OCI-LY3 (cell line): ENCODE data around the gene FOXA3.
"Not testable (repeated sequence)": the region's sequence is repeated elsewhere in the genome, so short reads cannot be mapped to it uniquely, and the experiment has no call there.

Source experiments
- H2AFZ ChIP-seq: fragments of 200-600, 300-600 bp; shearing (Covaris generic); 2 replicates; pipeline ENCODE4 v1.6.0; 2014; ENCODE audit warnings: antibody characterized with exemption, low read depth, low read length
- H3K27ac ChIP-seq: fragments of 200-600, 300-600 bp; sonication (generic); 2 replicates; pipeline ENCODE4 v1.5.1; 2014; ENCODE audit warnings: mild to moderate bottlenecking, low read length, moderate library complexity, mixed read lengths
- H3K27me3 ChIP-seq: fragments of 200-600, 300-600 bp; sonication (generic); 2 replicates; pipeline ENCODE4 v1.6.1; 2014; ENCODE audit warnings: low read depth, low read length, mixed read lengths
- H3K36me3 ChIP-seq: fragments of 200-600, 300-600 bp; sonication (generic); replicated peaks from 2 replicates; pipeline ENCODE3; 2014; ENCODE audit warnings: low read depth, low read length, mixed read lengths
- H3K4me1 ChIP-seq: fragments of 300-600, 200-600 bp; sonication (generic); 2 replicates; pipeline ENCODE4 v1.6.1; 2014; ENCODE audit warnings: low read length, mixed read lengths
- H3K4me2 ChIP-seq: fragments of 200-600, 300-600 bp; sonication (generic); 2 replicates; pipeline ENCODE4 v1.6.1; 2014; ENCODE audit warnings: low read length, mixed read lengths
- H3K4me3 ChIP-seq: fragments of 300-600, 200-600 bp; sonication (generic); 2 replicates; pipeline ENCODE4 v1.5.1; 2014; ENCODE audit warnings: antibody characterized with exemption, mild to moderate bottlenecking, low read length, moderate library complexity
- H3K79me2 ChIP-seq: fragments of 300-600, 200-600 bp; shearing (Covaris generic); 2 replicates; pipeline ENCODE4 v1.6.1; 2014; ENCODE audit warnings: mild to moderate bottlenecking, low read length, mixed read lengths
- H3K9ac ChIP-seq: fragments of 300-600, 200-600 bp; shearing (Covaris generic); 2 replicates; pipeline ENCODE4 v1.6.0; 2014; ENCODE audit warnings: mild to moderate bottlenecking, low read length, moderate library complexity
- H3K9me3 ChIP-seq: fragments of 200-600, 300-600 bp; shearing (Covaris generic); 2 replicates; pipeline ENCODE4 v1.6.1; 2014; ENCODE audit warnings: low read length, mixed read lengths; ENCODE audit not compliant: insufficient read depth
- H4K20me1 ChIP-seq: fragments of 200-600, 300-600 bp; sonication (generic); 2 replicates; pipeline ENCODE4 v1.6.1; 2016; ENCODE audit warnings: low read length, mixed read lengths; ENCODE audit not compliant: insufficient read depth
- EZH2phosphoT487 ChIP-seq: fragments of 200-600 bp; shearing (Covaris generic); IDR thresholded peaks from 2 replicates; pipeline ENCODE4 v1.6.1; 2018; ENCODE audit warnings: antibody characterized with exemption, mixed run types, low read depth
- TF ChIP-seq, protein P1 (sequence below): fragments of 200-600, 300-600 bp; sonication (generic); IDR thresholded peaks from 2 replicates; pipeline ENCODE4 v1.5.1; 2014; ENCODE audit warnings: antibody characterized with exemption, low read length, low read depth

FOXA3 gene

DNA sequence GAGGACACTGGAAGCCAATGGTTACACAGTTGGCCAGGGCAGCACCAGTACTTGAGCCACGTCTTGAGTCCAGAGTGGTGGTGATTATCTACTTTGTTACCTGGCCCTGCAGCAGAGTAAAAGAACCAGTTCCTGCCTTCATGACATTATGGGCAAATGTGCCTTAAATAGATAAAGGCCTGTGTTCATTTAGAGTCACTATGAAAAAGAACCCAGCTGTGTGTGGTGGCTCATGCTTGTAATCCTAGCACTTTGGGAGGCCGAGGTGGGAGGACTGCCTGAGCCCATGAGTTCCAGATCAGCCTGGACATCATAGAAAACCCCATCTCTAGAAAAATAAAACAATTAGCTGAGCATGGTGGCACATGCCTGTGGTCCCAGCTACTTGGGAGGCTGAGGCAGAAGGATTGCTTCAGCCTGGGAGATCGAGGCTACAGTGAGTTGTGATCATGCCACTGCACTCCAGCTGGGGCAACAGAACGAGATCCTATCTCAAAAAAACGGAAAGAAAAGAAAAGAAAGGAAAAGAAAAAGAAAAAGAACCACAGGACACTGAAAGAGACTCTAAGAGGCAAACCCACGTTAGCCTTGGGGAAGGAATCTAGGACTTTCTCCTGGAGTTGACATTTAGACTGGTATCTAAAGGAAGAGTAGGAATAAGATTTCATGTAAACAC lies 25.2 kb downstream of the FOXA3 start:
- H3K36me3 ChIP-seq = peaks cover 11% of the 10 kb centered on the region
- no peak overlapping the region for H3K4me3 ChIP-seq
- no peaks in the 10 kb centered on the region for H3K27me3 ChIP-seq
- no peak overlapping the region for H3K9ac ChIP-seq
- no peak overlapping the region for H2AFZ ChIP-seq
- no peak overlapping the region for H3K27ac ChIP-seq
- no peak overlapping the region for H3K4me2 ChIP-seq
- H3K9me3 ChIP-seq = no peaks in the 10 kb centered on the region
- H4K20me1 ChIP-seq = no peaks in the 10 kb centered on the region
- peaks cover 13% of the 10 kb centered on the region for H3K79me2 ChIP-seq
- H3K4me1 ChIP-seq = peaks cover 19% of the 10 kb centered on the region
- TF ChIP-seq, protein P1, sequence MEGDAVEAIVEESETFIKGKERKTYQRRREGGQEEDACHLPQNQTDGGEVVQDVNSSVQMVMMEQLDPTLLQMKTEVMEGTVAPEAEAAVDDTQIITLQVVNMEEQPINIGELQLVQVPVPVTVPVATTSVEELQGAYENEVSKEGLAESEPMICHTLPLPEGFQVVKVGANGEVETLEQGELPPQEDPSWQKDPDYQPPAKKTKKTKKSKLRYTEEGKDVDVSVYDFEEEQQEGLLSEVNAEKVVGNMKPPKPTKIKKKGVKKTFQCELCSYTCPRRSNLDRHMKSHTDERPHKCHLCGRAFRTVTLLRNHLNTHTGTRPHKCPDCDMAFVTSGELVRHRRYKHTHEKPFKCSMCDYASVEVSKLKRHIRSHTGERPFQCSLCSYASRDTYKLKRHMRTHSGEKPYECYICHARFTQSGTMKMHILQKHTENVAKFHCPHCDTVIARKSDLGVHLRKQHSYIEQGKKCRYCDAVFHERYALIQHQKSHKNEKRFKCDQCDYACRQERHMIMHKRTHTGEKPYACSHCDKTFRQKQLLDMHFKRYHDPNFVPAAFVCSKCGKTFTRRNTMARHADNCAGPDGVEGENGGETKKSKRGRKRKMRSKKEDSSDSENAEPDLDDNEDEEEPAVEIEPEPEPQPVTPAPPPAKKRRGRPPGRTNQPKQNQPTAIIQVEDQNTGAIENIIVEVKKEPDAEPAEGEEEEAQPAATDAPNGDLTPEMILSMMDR = no peak
- no peak for TF ChIP-seq EZH2phosphoT487

DNA sequence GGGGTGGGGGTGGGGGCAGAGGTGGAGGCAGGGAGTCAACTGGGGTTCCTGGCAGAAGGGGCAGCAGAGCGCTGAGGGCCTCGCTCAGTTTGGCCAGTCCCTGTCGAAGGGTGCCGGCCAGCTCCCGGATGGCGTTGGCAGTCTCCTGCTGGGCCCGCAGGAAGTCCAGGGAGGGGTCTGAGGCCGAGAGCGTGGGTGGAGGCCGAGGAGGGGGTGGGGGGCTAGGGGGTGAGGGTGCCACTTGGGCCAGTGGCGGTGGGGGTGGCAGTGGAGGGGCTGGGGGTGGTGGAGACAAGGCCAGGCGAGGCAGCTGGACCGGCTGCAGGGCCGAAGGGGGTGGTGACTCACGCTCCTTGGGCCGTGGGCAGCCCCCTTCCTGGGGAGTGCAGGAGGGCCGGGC lies 26.8 kb downstream of the FOXA3 start:
- no peak overlapping the region for H3K4me2 ChIP-seq
- H3K9me3 ChIP-seq = no peaks in the 10 kb centered on the region
- no peak for TF ChIP-seq EZH2phosphoT487
- TF ChIP-seq, protein P1 = no peak
- H2AFZ ChIP-seq = no peak overlapping the region
- H3K4me3 ChIP-seq = no peak overlapping the region
- no peaks in the 10 kb centered on the region for H3K27me3 ChIP-seq
- no peak overlapping the region for H3K9ac ChIP-seq
- no peak overlapping the region for H3K27ac ChIP-seq
- no peaks in the 10 kb centered on the region for H3K79me2 ChIP-seq
- H3K36me3 ChIP-seq = peaks cover 5% of the 10 kb centered on the region
- H4K20me1 ChIP-seq = no peaks in the 10 kb centered on the region
- peaks cover 13% of the 10 kb centered on the region for H3K4me1 ChIP-seq

DNA sequence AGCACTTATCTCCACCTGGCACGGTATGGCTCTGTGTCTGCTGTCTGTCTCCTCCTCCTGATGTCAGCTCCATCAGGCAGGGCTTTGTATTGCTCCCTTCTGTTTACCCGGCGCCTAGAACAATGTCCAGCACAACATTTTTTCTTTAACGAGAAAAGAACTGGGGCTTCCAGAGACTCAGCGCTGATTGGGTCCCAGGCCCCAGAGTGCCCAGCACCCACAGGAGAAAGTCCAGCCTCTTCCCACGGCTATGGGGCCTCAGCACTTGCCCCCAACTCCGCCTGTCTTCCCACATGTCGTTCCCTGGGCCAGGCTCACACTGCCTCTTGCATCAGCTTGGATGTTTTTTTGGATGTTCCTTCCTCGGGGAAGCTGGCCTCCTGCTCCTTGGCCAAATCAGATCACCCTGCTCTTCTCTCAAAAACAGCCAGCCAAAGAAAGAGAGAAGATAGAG lies 31.4 kb downstream of the FOXA3 start:
- no peak overlapping the region for H3K9ac ChIP-seq

DNA sequence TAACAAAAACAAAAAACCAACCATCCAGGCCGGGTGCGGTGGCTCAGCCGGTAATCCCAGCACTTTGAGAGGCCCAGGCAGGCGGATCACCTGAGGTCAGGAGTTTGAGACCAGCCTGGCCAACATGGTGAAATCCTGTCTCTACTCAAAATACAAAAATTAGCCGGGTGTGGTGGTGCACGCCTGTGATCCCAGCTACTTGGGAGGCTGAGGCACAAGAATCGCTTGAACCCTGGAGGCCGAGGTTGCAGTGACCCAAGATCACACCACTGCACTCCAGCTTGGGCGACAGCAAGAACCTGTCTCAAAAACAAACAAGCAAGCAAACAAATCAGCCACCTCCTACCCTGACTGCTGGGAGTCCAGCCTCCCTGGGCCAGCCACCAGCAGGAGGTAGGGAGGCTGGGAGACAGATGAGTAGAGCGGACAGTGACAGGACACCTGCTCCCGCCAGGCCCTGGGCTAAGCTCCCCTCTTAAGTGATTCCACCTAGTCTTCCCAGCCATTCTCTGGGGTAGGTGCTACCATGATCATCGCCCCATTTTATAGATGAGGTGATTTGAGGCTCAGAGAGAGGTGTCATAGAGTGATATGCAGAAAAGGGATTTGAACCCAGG lies 32.0 kb downstream of the FOXA3 start:
- H3K79me2 ChIP-seq, H3K9me3 ChIP-seq, H3K27ac ChIP-seq, H2AFZ ChIP-seq, H3K4me2 ChIP-seq, H4K20me1 ChIP-seq, H3K9ac ChIP-seq, H3K27me3 ChIP-seq, H3K4me3 ChIP-seq: not testable (repeated sequence)
- Histone ChIP-seq H3K4me1 (peaks cover 19% of the 10 kb centered on the region), H3K36me3 (peaks cover 35% of the 10 kb centered on the region)

More for the DNA sequence above, 31.4 kb downstream of the FOXA3 start:
- H3K4me1 ChIP-seq = peaks cover 19% of the 10 kb centered on the region
- H3K9me3 ChIP-seq = no peaks in the 10 kb centered on the region
- H4K20me1 ChIP-seq = no peaks in the 10 kb centered on the region
- H3K4me3 ChIP-seq = no peak overlapping the region
- no peak overlapping the region for H3K27ac ChIP-seq
- peaks cover 31% of the 10 kb centered on the region for H3K36me3 ChIP-seq
- no peak overlapping the region for H3K4me2 ChIP-seq
- no peak for TF ChIP-seq EZH2phosphoT487
- TF ChIP-seq, protein P1 = no peak
- 0 out of 2 replicates have a peak, but pooled peaks cover 3% of the 10 kb centered on the region for H3K79me2 ChIP-seq
- no peaks in the 10 kb centered on the region for H3K27me3 ChIP-seq
- H2AFZ ChIP-seq = no peak overlapping the region
